Measurements from ENCODE around the gene RNU2-1.
A peak's percentile ranks its signal among the peaks of the same experiment; 100 is the strongest.
"Not testable (repeated sequence)": the region's sequence is repeated elsewhere in the genome, so short reads cannot be mapped to it uniquely, and the experiment has no call there.

The RNU2-1 gene

GRCh38 chr17:43233877-43234276 is at the start of gene RNU2-1:
Gene RNU2-1 (minus strand): TSS chr17:43233977.
- not testable (repeated sequence) for DNase-seq

- not testable (repeated sequence) for DNase-seq
Measured at GRCh38 chr17:43272914-43273313, 39.1 kb upstream of the RNU2-1 start.

GRCh38 chr17:43272483-43272882 is 38.7 kb upstream of the RNU2-1 start:
- not testable (repeated sequence) for DNase-seq

GRCh38 chr17:43270552-43271504 is 37.1 kb upstream of the RNU2-1 start:
- not testable (repeated sequence) for DNase-seq

- DNase-seq: not testable (repeated sequence)
Measured at GRCh38 chr17:43246456-43246855, 12.7 kb upstream of the RNU2-1 start.

- not testable (repeated sequence) for DNase-seq
Measured at GRCh38 chr17:43240596-43241352, 7.0 kb upstream of the RNU2-1 start.

- DNase-seq: not testable (repeated sequence)
Measured at GRCh38 chr17:43239597-43239996, 5.8 kb upstream of the RNU2-1 start.

GRCh38 chr17:43233263-43233662 is 514 bp downstream of the RNU2-1 start:
- DNase-seq: not testable (repeated sequence)

GRCh38 chr17:43232021-43232699 is 1.6 kb downstream of the RNU2-1 start:
- peak; percentile 15 for DNase-seq

- DNase-seq: not testable (repeated sequence)
Measured at GRCh38 chr17:43231205-43232020, 2.4 kb downstream of the RNU2-1 start.

GRCh38 chr17:43228020-43228782 is 5.6 kb downstream of the RNU2-1 start, which contains the start of gene CCDC200:
Gene CCDC200 (minus strand): TSS chr17:43228623. CDS start chr17:43228554, 69 bp downstream.
- DNase-seq: not testable (repeated sequence)

GRCh38 chr17:43226393-43226792 is 7.4 kb downstream of the RNU2-1 start:
- DNase-seq: no peak

- no peak for DNase-seq
Measured at GRCh38 chr17:43224146-43224705, 9.6 kb downstream of the RNU2-1 start.

GRCh38 chr17:43220511-43221125 is 13.2 kb downstream of the RNU2-1 start:
- DNase-seq: no peak

GRCh38 chr17:43219746-43220380 is 13.9 kb downstream of the RNU2-1 start:
- no peak for DNase-seq

GRCh38 chr17:43219001-43219400 is 14.8 kb downstream of the RNU2-1 start:
- DNase-seq: no peak

- no peak for DNase-seq
Measured at GRCh38 chr17:43217614-43218087, 16.1 kb downstream of the RNU2-1 start.

GRCh38 chr17:43216762-43217613 is 16.8 kb downstream of the RNU2-1 start:
- no peak for DNase-seq

GRCh38 chr17:43216369-43216761 is 17.4 kb downstream of the RNU2-1 start:
- no peak for DNase-seq
